ENCODE results near the gene NFE2.

DNA sequence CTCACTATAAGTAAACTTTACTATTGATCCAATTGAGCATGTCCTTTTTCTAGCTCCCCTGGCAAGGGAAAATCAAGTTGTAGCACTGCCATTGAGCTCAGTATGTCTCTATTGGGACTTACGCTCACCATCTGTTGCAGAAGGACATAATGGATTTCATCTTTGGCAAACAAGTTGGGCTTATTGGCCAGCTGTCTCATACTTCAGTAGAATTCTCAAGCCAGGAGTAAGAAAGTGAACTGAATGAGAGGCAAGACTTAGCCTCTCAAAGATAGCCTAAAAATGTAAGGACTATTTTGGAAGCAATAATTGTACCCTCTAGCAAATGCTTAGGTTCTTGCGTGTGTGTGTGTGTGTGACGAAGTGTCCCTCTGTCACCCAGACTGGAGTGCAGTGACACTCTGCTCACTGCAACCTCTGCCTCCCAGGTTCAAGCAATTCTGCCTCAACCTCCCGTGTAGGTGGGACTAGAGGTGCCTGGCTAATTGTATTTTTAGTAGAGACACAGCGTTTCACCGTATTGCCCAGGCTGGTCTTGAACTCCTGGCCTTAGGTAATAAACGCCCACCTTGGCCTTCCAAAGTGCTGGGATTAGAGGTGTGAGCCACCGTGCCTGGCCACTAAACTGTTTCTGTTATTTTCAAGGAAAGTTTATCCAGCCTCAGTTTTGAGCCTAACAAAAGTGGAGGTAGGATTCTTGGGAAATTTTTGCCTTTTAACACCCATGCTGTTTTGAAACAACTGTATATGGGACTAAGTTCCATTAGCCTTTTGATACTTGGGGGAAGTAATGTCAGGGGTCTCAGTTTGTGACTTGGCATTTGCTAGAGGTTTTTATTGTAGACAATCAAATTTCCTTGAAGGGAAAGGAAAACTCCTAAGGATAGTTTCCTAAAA, 13.3 kb downstream of the NFE2 start:
- TF ChIP-seq CTCF (optimal IDR thresholded peaks at IDR 0.05 in 1 of 3, IDR thresholded peaks at IDR 0.05 in 1 of 3, conservative IDR thresholded peaks at IDR 0.05 in 1 of 3; ENCODE audit: extremely low read depth in 1 of 3, insufficient read depth in 2 of 3, low read length in 3 of 3) (no peak), EZH2 (IDR thresholded peaks at IDR 0.05; ENCODE audit: low read length) (no peak)

Measured in keratinocyte (primary cell).